GM12873 (cell line): ENCODE results near the gene EFCAB5.

Experiments
- TF ChIP-seq, protein P1 (sequence below): IDR thresholded peaks from 2 replicates; pipeline ENCODE4 v1.5.1; 2012; ENCODE audit warnings: low read depth, mild to moderate bottlenecking, moderate library complexity, low read length, control low read depth; ENCODE audit not compliant: insufficient read depth; ENCODE audit errors: missing control alignments

The EFCAB5 gene

DNA sequence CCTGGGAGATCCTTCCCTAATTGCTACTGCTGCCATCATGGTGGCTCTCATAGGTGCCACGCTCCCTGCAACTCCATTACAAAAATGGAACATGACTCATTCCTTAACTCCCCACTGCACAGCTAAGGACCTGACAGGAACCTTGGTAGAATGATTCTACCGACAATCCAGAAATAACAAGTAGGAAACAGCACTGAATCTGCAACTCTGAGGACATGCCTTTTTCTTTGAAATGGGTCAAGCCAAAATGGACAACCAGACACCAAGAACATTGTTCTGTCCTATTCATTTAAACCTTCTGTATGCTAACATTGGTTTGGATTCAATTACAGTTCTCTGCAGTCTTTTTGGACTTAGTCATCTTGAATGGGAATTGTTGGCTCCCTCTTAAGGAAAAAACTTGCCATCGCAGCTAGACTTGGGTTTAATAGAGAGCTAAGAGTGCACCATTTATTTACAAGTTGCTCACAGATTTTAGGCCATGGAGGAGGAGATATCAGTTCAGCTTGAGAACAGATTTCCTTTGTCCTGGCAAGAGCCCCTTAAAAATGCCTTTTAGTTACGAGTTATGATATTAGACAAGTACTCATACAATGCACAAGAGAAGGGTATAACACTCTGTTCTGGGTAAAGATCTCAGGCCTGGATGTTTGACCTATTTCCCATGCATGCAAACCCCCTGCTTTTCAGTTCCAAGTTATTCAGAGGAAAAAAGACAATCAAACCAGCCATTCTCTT, 154.2 kb downstream of the EFCAB5 start:
- TF ChIP-seq, protein P1, sequence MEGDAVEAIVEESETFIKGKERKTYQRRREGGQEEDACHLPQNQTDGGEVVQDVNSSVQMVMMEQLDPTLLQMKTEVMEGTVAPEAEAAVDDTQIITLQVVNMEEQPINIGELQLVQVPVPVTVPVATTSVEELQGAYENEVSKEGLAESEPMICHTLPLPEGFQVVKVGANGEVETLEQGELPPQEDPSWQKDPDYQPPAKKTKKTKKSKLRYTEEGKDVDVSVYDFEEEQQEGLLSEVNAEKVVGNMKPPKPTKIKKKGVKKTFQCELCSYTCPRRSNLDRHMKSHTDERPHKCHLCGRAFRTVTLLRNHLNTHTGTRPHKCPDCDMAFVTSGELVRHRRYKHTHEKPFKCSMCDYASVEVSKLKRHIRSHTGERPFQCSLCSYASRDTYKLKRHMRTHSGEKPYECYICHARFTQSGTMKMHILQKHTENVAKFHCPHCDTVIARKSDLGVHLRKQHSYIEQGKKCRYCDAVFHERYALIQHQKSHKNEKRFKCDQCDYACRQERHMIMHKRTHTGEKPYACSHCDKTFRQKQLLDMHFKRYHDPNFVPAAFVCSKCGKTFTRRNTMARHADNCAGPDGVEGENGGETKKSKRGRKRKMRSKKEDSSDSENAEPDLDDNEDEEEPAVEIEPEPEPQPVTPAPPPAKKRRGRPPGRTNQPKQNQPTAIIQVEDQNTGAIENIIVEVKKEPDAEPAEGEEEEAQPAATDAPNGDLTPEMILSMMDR = peak; percentile 61

- TF ChIP-seq, protein P1 = no peak
Observed at GRCh38 chr17:30101686-30102390, 160.4 kb downstream of the EFCAB5 start.

DNA sequence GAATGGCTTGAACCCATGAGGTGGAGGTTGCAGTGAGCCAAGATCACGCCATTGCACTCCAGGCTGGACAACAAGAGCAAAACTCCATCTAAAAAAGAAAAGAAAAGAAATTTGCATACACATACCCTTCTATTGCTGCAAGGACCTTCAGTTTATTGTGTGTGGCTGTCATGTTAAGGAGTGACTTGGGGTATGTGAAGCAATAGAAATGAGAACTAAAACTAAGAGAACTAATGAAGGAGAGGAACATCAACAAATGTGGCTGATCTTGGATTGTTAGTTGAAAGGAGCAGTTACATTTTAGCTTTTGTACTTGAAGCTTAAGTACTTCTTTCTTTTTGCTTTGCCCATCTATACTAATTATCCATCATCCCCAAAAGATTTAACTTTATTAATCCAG, 162.5 kb downstream of the EFCAB5 start:
- TF ChIP-seq, protein P1 = no peak

GRCh38 chr17:30104575-30105339, 163.3 kb downstream of the EFCAB5 start:
- TF ChIP-seq, protein P1 = peak; percentile 93

GRCh38 chr17:30112794-30113193, 171.4 kb downstream of the EFCAB5 start:
- TF ChIP-seq, protein P1 = no peak

DNA sequence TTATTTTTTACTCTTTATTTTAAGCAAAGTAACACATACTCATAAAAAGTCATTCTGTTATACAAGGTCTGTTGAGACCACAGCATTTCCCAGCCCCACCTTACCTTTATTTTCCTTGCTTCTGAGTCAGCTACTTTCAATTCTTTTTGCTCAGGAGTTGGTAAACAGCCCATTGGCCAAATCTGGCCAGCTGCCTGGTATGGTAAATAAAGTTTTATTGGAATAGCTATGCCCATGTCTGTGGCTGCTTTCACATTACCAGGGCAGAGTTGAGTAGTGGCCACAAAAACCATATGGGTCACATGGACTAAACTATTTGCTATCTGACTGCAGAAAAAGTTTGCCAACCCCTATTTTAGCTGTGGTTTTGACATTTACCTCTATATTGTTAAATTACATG, 171.8 kb downstream of the EFCAB5 start:
- TF ChIP-seq, protein P1 = no peak

DNA sequence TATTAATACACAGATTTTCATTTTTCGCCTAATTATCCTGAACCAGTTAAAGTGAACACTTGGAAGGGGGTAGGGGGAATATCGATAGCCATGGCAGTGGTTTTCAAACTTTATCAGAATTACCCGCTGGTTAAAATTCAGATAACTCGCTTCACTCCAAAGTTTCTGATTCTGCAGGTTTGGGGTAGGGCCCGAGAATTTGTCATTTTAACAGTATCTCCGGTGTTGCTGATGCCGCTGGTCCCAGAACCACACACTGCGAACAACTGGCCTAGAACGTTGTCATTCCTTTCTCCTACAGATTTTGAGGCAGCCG, 174.9 kb downstream of the EFCAB5 start:
- TF ChIP-seq, protein P1 = no peak
